Karpas-422 (cell line): Measurements from ENCODE around the gene DCDC1. TPM values are rescaled to one million over a fixed set of nuclear protein-coding genes. Genes with fewer than 3 reads are reported as not detected.
A peak's percentile ranks its signal among the peaks of the same experiment; 100 is the strongest.

Experiments used
- DNase-seq: peaks from one replicate; pipeline ENCODE4 v3.0.0-alpha.2; 2015
- H2AFZ ChIP-seq: fragments of 200-600 bp; sonication (generic); 2 replicates; pipeline ENCODE4 v1.6.1; 2014; ENCODE audit warnings: antibody characterized with exemption, low read length, mixed read lengths
- H3K27ac ChIP-seq: fragments of 200-600 bp; sonication (generic); 2 replicates; pipeline ENCODE4 v1.5.1; 2014; ENCODE audit warnings: mild to moderate bottlenecking, low read length, moderate library complexity
- H3K27me3 ChIP-seq: fragments of 200-600 bp; sonication (generic); 2 replicates; pipeline ENCODE4 v1.6.1; 2014; ENCODE audit warnings: low read length, mixed read lengths
- H3K36me3 ChIP-seq: fragments of 200-600 bp; sonication (generic); 2 replicates; pipeline ENCODE4 v1.6.1; 2014; ENCODE audit warnings: low read length, mixed read lengths; ENCODE audit not compliant: insufficient read depth
- H3K4me1 ChIP-seq: fragments of 200-600 bp; sonication (generic); 2 replicates; pipeline ENCODE4 v1.6.1; 2014; ENCODE audit warnings: mild to moderate bottlenecking, low read length, mixed read lengths
- H3K4me2 ChIP-seq: fragments of 200-600 bp; sonication (generic); 2 replicates; pipeline ENCODE4 v1.6.1; 2014; ENCODE audit warnings: low read length, low read depth, mild to moderate bottlenecking; ENCODE audit not compliant: poor library complexity, severe bottlenecking
- H3K4me3 ChIP-seq: fragments of 200-600 bp; sonication (generic); 2 replicates; pipeline ENCODE4 v1.5.1; 2014; ENCODE audit warnings: mild to moderate bottlenecking, antibody characterized with exemption, low read length, mixed read lengths
- H3K79me2 ChIP-seq: fragments of 200-600 bp; sonication (generic); 2 replicates; pipeline ENCODE4 v1.6.1; 2014; ENCODE audit warnings: mild to moderate bottlenecking, low read length, mixed read lengths
- H3K9ac ChIP-seq: fragments of 200-600 bp; sonication (generic); 2 replicates; pipeline ENCODE4 v1.6.0; 2014; ENCODE audit warnings: low read length
- H3K9me2 ChIP-seq: fragments of 200-600 bp; sonication (generic), shearing (Covaris generic); replicated peaks from 2 replicates; pipeline ENCODE4 v1.6.0; 2014; ENCODE audit warnings: mild to moderate bottlenecking, low read length, moderate library complexity; ENCODE audit not compliant: insufficient read depth
- H3K9me3 ChIP-seq: fragments of 300-700, 200-600 bp; sonication (generic); 2 replicates; pipeline ENCODE4 v1.6.1; 2014; ENCODE audit warnings: low read length, mixed read lengths
- H4K20me1 ChIP-seq: fragments of 200-600 bp; sonication (generic); 2 replicates; pipeline ENCODE4 v1.6.1; 2014; ENCODE audit warnings: mild to moderate bottlenecking, antibody characterized with exemption, low read length, low read depth; ENCODE audit not compliant: insufficient read depth
- total RNA-seq: library from RNA; depleted of rRNA; stranded (reverse); fragments of >200 nt; shearing (Covaris generic); gene quantifications from 2 replicates; pipeline ENCODE4 v1.2.3, GENCODE V29; 2014; ENCODE audit warnings: low replicate concordance

DCDC1 gene
- total RNA-seq, 1 experiment from 2014 or later: not detected

DNA sequence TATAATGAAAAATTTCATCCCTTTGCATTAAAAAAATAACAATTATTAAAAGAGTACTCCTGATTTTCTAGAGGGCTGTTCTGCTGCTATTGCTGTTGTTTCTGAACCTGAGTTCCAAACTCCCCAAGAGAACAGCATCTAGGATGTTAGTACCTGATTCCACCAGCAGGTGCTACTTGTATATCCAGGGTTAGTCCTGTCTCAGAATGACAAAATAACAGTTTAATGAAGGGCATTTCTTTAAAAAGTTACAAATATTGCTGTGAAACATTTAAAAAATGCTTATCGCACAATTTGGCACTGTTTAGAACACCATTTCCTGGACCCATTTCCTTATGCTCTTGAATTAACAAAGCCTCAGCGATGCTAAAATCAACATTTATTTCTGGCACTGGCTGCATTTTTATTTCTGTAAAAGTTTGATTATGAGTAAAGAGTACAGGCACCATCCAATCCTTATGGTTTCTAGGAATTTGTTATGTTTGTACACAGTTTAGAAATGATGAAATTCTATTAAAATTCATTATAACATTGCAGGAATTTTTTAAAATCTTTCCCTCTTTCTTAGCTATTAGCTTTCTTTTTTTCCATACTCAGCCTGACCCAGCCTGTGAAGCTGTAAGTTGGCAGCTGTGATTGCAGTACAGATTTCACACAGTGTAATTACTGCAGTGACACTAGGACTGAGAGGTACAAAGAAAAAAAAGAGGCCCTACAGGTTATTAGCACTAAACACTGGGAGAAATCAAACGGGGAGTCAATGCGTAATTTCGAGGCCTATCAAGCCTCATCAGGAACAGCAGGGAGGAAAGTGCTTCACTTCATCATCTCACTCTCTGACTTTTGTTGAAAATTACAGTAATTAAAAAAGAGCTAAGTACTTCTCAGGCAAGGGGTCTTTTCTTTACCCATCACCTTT, 208.8 kb downstream of the DCDC1 start:
- Histone ChIP-seq H3K9me2 (no peaks in the 10 kb centered on the region), H3K4me3 (no peak overlapping the region), H3K9me3 (no peaks in the 10 kb centered on the region), H3K36me3 (no peaks in the 10 kb centered on the region), H3K9ac (no peak overlapping the region), H4K20me1 (no peaks in the 10 kb centered on the region), H3K4me2 (no peak overlapping the region), H3K27ac (no peak overlapping the region), H3K27me3 (no peaks in the 10 kb centered on the region), H3K79me2 (no peaks in the 10 kb centered on the region), H2AFZ (no peak overlapping the region), H3K4me1 (peaks cover 5% of the 10 kb centered on the region; the same call in 1 of the 2 replicates)
- peak; percentile 51 for DNase-seq

DNA sequence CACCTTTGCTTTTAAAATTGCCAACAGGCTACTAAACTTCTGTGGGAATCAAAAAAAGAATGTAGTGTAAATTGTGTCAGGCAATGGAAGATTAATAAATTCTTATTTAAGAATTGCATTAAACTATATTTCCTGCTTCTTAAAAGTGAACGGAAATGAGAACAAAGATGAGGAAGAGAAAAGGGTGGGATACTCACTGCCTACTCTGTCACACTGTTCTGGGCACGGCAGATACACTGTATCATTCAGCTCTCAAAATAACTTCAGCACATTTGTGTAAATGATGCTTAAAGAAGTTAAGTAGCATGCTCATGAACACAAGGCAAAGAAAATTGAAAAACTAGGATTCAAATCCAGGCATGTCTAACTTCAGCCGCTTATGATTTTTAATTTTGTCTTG, 218.7 kb downstream of the DCDC1 start:
- Histone ChIP-seq H4K20me1 (no peaks in the 10 kb centered on the region), H2AFZ (no peak overlapping the region), H3K4me1 (no peaks in the 10 kb centered on the region), H3K79me2 (no peaks in the 10 kb centered on the region), H3K9ac (no peak overlapping the region), H3K27ac (no peak overlapping the region), H3K9me2 (no peaks in the 10 kb centered on the region), H3K27me3 (no peaks in the 10 kb centered on the region), H3K4me2 (no peak overlapping the region), H3K36me3 (no peaks in the 10 kb centered on the region), H3K9me3 (no peaks in the 10 kb centered on the region), H3K4me3 (no peak overlapping the region)
- no peak for DNase-seq

DNA sequence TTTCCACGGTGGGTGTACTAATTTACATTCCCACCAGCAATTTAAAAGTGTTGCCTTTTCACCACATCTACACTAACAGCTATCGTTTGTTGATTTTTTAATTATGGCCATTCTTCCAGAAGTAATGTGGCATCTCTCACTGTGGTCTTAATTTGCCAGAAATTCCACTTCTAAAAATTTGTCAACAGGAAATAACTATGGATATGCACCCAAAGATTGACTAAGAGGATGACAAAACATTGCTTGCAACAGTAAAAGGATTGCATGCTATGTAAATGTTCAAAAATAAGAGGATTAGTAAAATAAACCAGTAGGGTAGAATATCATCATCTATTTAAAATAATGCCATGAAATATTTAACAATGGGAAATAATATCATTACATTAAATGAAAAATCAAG, 219.5 kb downstream of the DCDC1 start:
- no peak for DNase-seq
- no peaks in the 10 kb centered on the region for H4K20me1 ChIP-seq
- H3K9me3 ChIP-seq: no peaks in the 10 kb centered on the region
- H3K4me1 ChIP-seq: no peaks in the 10 kb centered on the region
- H3K4me2 ChIP-seq: no peak overlapping the region
- H3K79me2 ChIP-seq: no peaks in the 10 kb centered on the region
- no peak overlapping the region for H3K4me3 ChIP-seq
- no peaks in the 10 kb centered on the region for H3K9me2 ChIP-seq
- no peaks in the 10 kb centered on the region for H3K27me3 ChIP-seq
- no peak overlapping the region for H3K9ac ChIP-seq
- no peak overlapping the region for H2AFZ ChIP-seq
- H3K27ac ChIP-seq: no peak overlapping the region
- no peaks in the 10 kb centered on the region for H3K36me3 ChIP-seq

- Histone ChIP-seq H3K9ac (no peak overlapping the region), H3K36me3 (no peaks in the 10 kb centered on the region), H3K9me3 (no peaks in the 10 kb centered on the region), H3K79me2 (no peaks in the 10 kb centered on the region), H3K27ac (no peak overlapping the region), H2AFZ (no peak overlapping the region), H3K9me2 (no peaks in the 10 kb centered on the region), H4K20me1 (no peaks in the 10 kb centered on the region), H3K27me3 (no peaks in the 10 kb centered on the region), H3K4me1 (no peaks in the 10 kb centered on the region), H3K4me2 (no peak overlapping the region), H3K4me3 (no peak overlapping the region)
- no peak for DNase-seq
These were observed 227.8 kb downstream of the DCDC1 start for GRCh38 chr11:31141789-31142188.

GRCh38 chr11:31139479-31139878, 230.1 kb downstream of the DCDC1 start:
- Histone ChIP-seq H3K27ac (no peak overlapping the region), H3K27me3 (no peaks in the 10 kb centered on the region), H2AFZ (no peak overlapping the region), H3K4me1 (no peaks in the 10 kb centered on the region), H3K79me2 (no peaks in the 10 kb centered on the region), H3K9ac (no peak overlapping the region), H3K36me3 (no peaks in the 10 kb centered on the region), H3K9me3 (no peaks in the 10 kb centered on the region), H4K20me1 (no peaks in the 10 kb centered on the region), H3K4me2 (no peak overlapping the region), H3K9me2 (no peaks in the 10 kb centered on the region), H3K4me3 (no peak overlapping the region)
- DNase-seq: no peak

DNA sequence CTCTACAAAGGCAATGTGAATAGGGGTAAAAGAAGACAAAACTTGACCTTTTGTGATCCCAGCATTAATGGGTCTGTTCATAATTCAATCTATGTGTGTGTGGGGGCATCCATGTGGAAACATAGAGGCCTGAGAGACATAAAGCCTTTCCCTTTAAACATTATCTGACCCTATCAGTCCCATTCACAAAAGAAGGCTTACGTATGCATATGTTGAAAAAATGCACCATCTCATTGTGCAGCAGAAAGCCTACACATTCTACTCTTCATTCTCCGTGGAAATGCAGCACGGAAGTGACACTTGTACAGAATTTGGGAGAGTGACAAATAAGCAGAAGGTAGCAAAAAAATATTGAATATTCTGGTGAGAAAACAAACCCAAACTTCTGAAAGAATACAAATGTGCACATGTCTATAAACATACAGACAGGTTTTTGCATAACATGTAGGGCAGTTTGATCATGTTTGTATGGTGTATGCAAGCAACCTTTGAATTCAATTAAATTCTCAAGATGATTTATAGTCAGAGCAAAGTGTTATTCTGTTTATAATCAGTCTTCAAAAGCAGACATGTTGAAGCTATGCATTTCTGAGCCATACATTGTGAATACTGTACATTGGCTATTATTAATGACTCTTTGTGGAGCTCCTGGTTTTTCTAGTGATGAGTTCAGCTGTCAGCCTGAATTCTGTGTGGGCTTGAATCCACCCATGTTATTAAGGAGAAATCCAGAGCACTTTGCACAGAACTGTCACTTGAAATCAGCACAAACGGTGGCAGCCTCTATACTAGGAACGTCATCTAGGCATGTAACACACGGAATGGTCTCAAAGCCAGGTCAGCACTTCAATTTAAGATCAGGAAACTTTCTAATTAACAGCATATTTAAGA, 236.8 kb downstream of the DCDC1 start:
- no peak overlapping the region for H3K4me3 ChIP-seq
- H3K27me3 ChIP-seq: no peaks in the 10 kb centered on the region
- no peaks in the 10 kb centered on the region for H3K9me2 ChIP-seq
- H3K36me3 ChIP-seq: no peaks in the 10 kb centered on the region
- no peak overlapping the region for H3K9ac ChIP-seq
- H3K27ac ChIP-seq: no peak overlapping the region
- no peak overlapping the region for H3K4me2 ChIP-seq
- no peak for DNase-seq
- no peaks in the 10 kb centered on the region for H4K20me1 ChIP-seq
- H2AFZ ChIP-seq: no peak overlapping the region
- no peaks in the 10 kb centered on the region for H3K9me3 ChIP-seq
- H3K79me2 ChIP-seq: no peaks in the 10 kb centered on the region
- no peaks in the 10 kb centered on the region for H3K4me1 ChIP-seq

DNA sequence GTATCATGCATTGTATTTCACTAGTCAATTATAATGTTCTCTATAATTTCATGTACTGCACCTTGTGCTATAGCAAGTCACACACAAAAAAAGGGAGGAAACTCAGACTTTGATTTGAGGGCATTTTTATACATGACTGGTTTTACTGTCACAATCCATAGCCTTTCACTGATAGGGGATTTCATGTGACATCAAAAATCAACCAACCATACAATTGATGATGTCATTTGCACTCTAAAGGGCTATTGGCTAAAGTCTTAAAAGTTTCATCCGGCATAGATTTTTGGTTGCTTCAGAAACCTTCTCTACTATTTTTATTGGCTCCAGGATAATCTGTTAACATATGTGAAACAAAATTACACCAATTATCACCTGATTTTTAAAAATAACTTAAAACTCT, 237.8 kb downstream of the DCDC1 start:
- DNase-seq: no peak
- H4K20me1 ChIP-seq: no peaks in the 10 kb centered on the region
- no peaks in the 10 kb centered on the region for H3K4me1 ChIP-seq
- H3K9me3 ChIP-seq: no peaks in the 10 kb centered on the region
- no peaks in the 10 kb centered on the region for H3K27me3 ChIP-seq
- no peak overlapping the region for H2AFZ ChIP-seq
- H3K4me3 ChIP-seq: no peak overlapping the region
- H3K27ac ChIP-seq: no peak overlapping the region
- H3K4me2 ChIP-seq: no peak overlapping the region
- no peaks in the 10 kb centered on the region for H3K79me2 ChIP-seq
- no peaks in the 10 kb centered on the region for H3K9me2 ChIP-seq
- no peak overlapping the region for H3K9ac ChIP-seq
- H3K36me3 ChIP-seq: no peaks in the 10 kb centered on the region

GRCh38 chr11:31127290-31127689, 242.2 kb downstream of the DCDC1 start:
- Histone ChIP-seq H3K9ac (no peak overlapping the region), H3K27ac (no peak overlapping the region), H4K20me1 (no peaks in the 10 kb centered on the region), H3K9me2 (no peaks in the 10 kb centered on the region), H3K4me2 (no peak overlapping the region), H3K9me3 (no peaks in the 10 kb centered on the region), H3K79me2 (no peaks in the 10 kb centered on the region), H3K36me3 (no peaks in the 10 kb centered on the region), H2AFZ (no peak overlapping the region), H3K4me1 (no peaks in the 10 kb centered on the region), H3K4me3 (no peak overlapping the region), H3K27me3 (no peaks in the 10 kb centered on the region)
- DNase-seq: no peak
